ENCODE results near the gene WNK2.

Gene WNK2

DNA sequence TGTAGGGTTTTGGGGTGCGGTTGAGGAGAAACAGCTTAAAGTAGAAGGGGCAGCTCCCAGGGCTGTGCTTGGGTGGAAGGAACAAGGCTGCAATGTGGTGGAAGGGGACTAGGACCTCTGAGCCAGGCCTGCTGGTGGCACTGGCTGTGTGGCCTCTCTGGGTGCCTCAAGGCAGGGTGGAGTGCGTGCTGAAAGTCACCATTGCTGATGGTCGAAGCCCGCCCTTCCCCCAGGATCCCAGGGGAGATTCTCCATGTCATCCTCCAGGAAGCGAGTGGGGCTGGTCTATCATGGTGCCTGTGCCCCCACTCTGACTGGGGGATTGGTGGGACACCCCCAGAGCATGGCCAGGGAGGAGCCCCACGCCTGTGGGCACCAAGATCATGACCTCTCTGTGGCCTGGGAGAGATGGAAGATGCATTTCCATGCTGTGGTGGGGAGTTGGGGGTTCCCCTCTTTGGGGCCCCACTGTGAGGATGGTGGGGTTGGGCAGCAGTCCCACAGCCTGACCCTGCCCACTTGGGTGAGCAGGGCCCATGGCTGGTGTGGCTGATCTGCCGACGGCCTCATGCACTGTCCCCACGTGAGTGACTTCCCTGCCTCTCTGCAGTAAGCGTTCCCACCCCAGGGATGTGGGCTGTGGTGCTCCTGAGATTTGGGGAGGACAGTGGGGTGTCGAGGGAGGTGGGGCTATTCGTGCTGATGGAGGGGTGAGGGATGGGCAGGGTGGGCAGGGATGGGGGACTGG, 25.8 kb downstream of the WNK2 start:
- H2AFZ ChIP-seq (ENCODE audit: low read depth, low read length): no peak overlapping the region
- no peak overlapping the region for H2BK120ac ChIP-seq (ENCODE audit: low read depth, low read length)
- H2BK12ac ChIP-seq (ENCODE audit: low read length in 2 of 2): no peak overlapping the region
- H3K36me3 ChIP-seq (ENCODE audit: control insufficient read depth in 1 of 2, insufficient read depth in 2 of 2, low read depth in 1 of 2, low read length in 2 of 2): no peaks in the 10 kb centered on the region
- no peaks in the 10 kb centered on the region for H3K4me1 ChIP-seq (ENCODE audit: control insufficient read depth, insufficient read depth, low read depth, low read length)
- H3K14ac ChIP-seq (ENCODE audit: low read length in 2 of 2): no peak overlapping the region
- no peak overlapping the region for H3K9ac ChIP-seq (ENCODE audit: low read length)
- H3K4ac ChIP-seq (ENCODE audit: low read depth in 1 of 2, low read length in 2 of 2): no peak overlapping the region
- no peak overlapping the region for H3K4me3 ChIP-seq (ENCODE audit: insufficient read depth in 1 of 2, low read depth in 1 of 2, low read length in 2 of 2)
- H2BK5ac ChIP-seq (ENCODE audit: low read depth, low read length, poor library complexity, severe bottlenecking): no peak overlapping the region
- no peak overlapping the region for H3K23ac ChIP-seq (ENCODE audit: low read length in 2 of 2)
- no peak overlapping the region for H3K18ac ChIP-seq (ENCODE audit: low read depth in 1 of 2, low read length in 2 of 2)
- no peak overlapping the region for H2AK5ac ChIP-seq (ENCODE audit: low read length, severe bottlenecking)
- H3K27ac ChIP-seq (ENCODE audit: low read length, poor library complexity, severe bottlenecking): no peak overlapping the region
- WGBS: 77% methylated on average over 12 of the region's 12 CpGs
- H4K91ac ChIP-seq (ENCODE audit: low read length): no peak overlapping the region
- H3K9me3 ChIP-seq (ENCODE audit: control insufficient read depth, low read length): peaks cover 2% of the 10 kb centered on the region
- peaks cover 0 to 12% of the 10 kb centered on the region in 2 experiments for H3K27me3 ChIP-seq (ENCODE audit: control insufficient read depth in 1 of 2, insufficient read depth in 1 of 2, low read length in 2 of 2)
- no peak overlapping the region for H3K4me2 ChIP-seq (ENCODE audit: low read length, poor library complexity, severe bottlenecking)
- DNase-seq: no peak
- H4K8ac ChIP-seq (ENCODE audit: low read length): no peak overlapping the region
- H2BK15ac ChIP-seq (ENCODE audit: low read depth, poor library complexity, severe bottlenecking): no peak overlapping the region
- H3K79me1 ChIP-seq (replicated peaks; ENCODE audit: low read length, poor library complexity, severe bottlenecking): no peaks in the 10 kb centered on the region

DNA sequence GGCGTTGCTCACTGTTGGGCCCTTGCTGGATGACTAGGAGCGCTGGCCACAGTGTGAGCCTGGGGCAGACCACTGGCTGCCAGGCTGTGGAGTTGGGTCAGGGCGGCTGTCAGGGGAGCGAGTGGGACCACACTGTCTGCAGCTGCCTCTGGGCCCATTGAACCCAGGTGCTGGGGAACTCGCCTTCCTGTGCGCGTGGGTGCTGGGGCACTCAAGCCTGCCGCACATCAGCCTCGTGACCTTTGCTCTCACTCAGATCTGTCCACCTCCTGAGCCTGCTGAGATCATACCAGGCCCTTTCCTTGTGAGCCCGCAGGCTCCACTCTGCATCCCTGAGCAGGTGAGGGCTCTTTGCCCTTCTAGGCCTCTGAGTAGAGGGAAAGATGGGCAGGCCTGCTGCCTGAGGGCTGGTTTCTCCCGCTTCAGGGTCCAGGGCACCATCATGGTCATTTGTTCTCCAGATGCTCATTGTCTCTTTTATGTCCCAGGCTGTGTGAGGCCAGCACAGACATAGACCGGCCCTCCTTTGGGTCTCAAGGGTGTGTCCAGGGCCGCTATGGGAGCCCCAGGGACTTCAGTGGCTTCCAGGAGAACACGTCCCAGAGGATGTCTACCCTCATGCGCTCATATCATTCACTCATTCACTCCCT, 26.5 kb downstream of the WNK2 start:
- H3K9me3 ChIP-seq (ENCODE audit: control insufficient read depth, low read length): peaks cover 5% of the 10 kb centered on the region
- no peak overlapping the region for H3K18ac ChIP-seq (ENCODE audit: low read depth in 1 of 2, low read length in 2 of 2)
- H2AFZ ChIP-seq (ENCODE audit: low read depth, low read length): no peak overlapping the region
- H2BK15ac ChIP-seq (ENCODE audit: low read depth, poor library complexity, severe bottlenecking): no peak overlapping the region
- no peak overlapping the region for H3K9ac ChIP-seq (ENCODE audit: low read length)
- no peak overlapping the region for H2BK120ac ChIP-seq (ENCODE audit: low read depth, low read length)
- no peak overlapping the region for H4K91ac ChIP-seq (ENCODE audit: low read length)
- no peak overlapping the region for H2BK5ac ChIP-seq (ENCODE audit: low read depth, low read length, poor library complexity, severe bottlenecking)
- no peak overlapping the region for H3K4me2 ChIP-seq (ENCODE audit: low read length, poor library complexity, severe bottlenecking)
- H3K36me3 ChIP-seq (ENCODE audit: control insufficient read depth in 1 of 2, insufficient read depth in 2 of 2, low read depth in 1 of 2, low read length in 2 of 2): no peaks in the 10 kb centered on the region
- H3K27ac ChIP-seq (ENCODE audit: low read length, poor library complexity, severe bottlenecking): no peak overlapping the region
- no peak overlapping the region for H3K4me3 ChIP-seq (ENCODE audit: insufficient read depth in 1 of 2, low read depth in 1 of 2, low read length in 2 of 2)
- no peak overlapping the region for H4K8ac ChIP-seq (ENCODE audit: low read length)
- no peak overlapping the region for H3K14ac ChIP-seq (ENCODE audit: low read length in 2 of 2)
- H2AK5ac ChIP-seq (ENCODE audit: low read length, severe bottlenecking): no peak overlapping the region
- no peak overlapping the region for H2BK12ac ChIP-seq (ENCODE audit: low read length in 2 of 2)
- H3K4me1 ChIP-seq (ENCODE audit: control insufficient read depth, insufficient read depth, low read depth, low read length): no peaks in the 10 kb centered on the region
- WGBS: 94% methylated on average over 15 of the region's 15 CpGs
- no peaks in the 10 kb centered on the region for H3K79me1 ChIP-seq (replicated peaks; ENCODE audit: low read length, poor library complexity, severe bottlenecking)
- H3K4ac ChIP-seq (ENCODE audit: low read depth in 1 of 2, low read length in 2 of 2): no peak overlapping the region
- H3K27me3 ChIP-seq (ENCODE audit: control insufficient read depth in 1 of 2, insufficient read depth in 1 of 2, low read length in 2 of 2): peaks cover 0 to 5% of the 10 kb centered on the region in 2 experiments
- no peak overlapping the region for H3K23ac ChIP-seq (ENCODE audit: low read length in 2 of 2)
- no peak for DNase-seq

DNA sequence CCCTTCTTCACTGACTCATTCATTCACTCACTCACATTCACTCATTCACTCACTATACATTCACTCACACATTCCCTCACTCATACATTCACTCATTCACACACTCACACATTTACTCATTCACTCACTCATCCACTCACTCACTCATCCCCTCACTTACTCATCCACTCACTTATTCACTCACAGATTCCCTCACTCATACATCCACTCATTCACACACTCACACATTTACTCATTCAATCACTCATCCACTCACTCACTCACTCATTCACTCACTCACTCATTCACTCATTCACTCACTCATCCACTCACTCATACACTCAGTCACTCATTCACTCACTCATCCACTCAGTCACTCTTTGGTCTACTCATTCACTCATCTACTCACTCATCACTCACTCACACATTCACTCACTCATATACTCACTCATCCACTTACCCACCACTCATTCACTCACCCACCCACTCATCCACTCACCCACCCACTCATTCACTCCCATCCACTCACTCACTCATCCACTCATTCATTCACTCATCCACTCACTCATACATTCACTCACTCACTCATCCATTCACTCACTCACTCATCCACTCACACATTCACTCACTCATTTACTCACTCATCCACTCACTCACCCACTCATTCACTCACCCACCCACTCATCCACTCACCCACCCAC, 27.2 kb downstream of the WNK2 start:
- no peak overlapping the region for H3K4ac ChIP-seq (ENCODE audit: low read depth in 1 of 2, low read length in 2 of 2)
- no peak for DNase-seq
- H3K9ac ChIP-seq (ENCODE audit: low read length): no peak overlapping the region

DNA sequence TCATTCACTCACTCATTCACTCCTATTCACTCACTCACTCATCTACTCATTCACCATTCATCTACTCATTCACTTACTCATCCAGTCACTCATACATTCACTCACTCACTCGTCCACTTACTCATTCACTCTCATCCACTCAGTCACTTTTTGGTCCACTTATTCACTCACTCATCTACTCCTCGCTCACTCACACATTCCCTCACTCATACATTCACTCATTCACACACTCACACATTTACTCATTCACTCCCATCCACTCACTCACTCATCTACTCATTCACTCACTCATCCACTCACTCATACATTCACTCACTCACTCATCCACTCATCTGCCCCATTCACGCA, 27.7 kb downstream of the WNK2 start:
- WGBS: 78% methylated on average over 3 of the region's 3 CpGs
- DNase-seq: no peak

More for the DNA sequence above, 27.2 kb downstream of the WNK2 start:
- H2BK12ac ChIP-seq (ENCODE audit: low read length in 2 of 2): no peak overlapping the region
- H3K27ac ChIP-seq (ENCODE audit: low read length, poor library complexity, severe bottlenecking): no peak overlapping the region
- no peak overlapping the region for H3K23ac ChIP-seq (ENCODE audit: low read length in 2 of 2)
- no peak overlapping the region for H2AFZ ChIP-seq (ENCODE audit: low read depth, low read length)
- H3K14ac ChIP-seq (ENCODE audit: low read length in 2 of 2): no peak overlapping the region
- H4K91ac ChIP-seq (ENCODE audit: low read length): no peak overlapping the region
- H2BK15ac ChIP-seq (ENCODE audit: low read depth, poor library complexity, severe bottlenecking): no peak overlapping the region
- no peaks in the 10 kb centered on the region for H3K4me1 ChIP-seq (ENCODE audit: control insufficient read depth, insufficient read depth, low read depth, low read length)
- H3K36me3 ChIP-seq (ENCODE audit: control insufficient read depth in 1 of 2, insufficient read depth in 2 of 2, low read depth in 1 of 2, low read length in 2 of 2): no peaks in the 10 kb centered on the region
- no peak overlapping the region for H2BK120ac ChIP-seq (ENCODE audit: low read depth, low read length)
- peaks cover 12% of the 10 kb centered on the region for H3K9me3 ChIP-seq (ENCODE audit: control insufficient read depth, low read length)
- H3K79me1 ChIP-seq (replicated peaks; ENCODE audit: low read length, poor library complexity, severe bottlenecking): no peaks in the 10 kb centered on the region
- H2AK5ac ChIP-seq (ENCODE audit: low read length, severe bottlenecking): no peak overlapping the region
- H3K18ac ChIP-seq (ENCODE audit: low read depth in 1 of 2, low read length in 2 of 2): no peak overlapping the region
- H3K27me3 ChIP-seq (ENCODE audit: control insufficient read depth in 1 of 2, insufficient read depth in 1 of 2, low read length in 2 of 2): no peaks in the 10 kb centered on the region
- no peak overlapping the region for H3K4me2 ChIP-seq (ENCODE audit: low read length, poor library complexity, severe bottlenecking)
- H4K8ac ChIP-seq (ENCODE audit: low read length): no peak overlapping the region
- no peak overlapping the region for H3K4me3 ChIP-seq (ENCODE audit: insufficient read depth in 1 of 2, low read depth in 1 of 2, low read length in 2 of 2)
- no peak overlapping the region for H2BK5ac ChIP-seq (ENCODE audit: low read depth, low read length, poor library complexity, severe bottlenecking)

More for the DNA sequence above, 27.7 kb downstream of the WNK2 start:
- Histone ChIP-seq H3K4me2 (ENCODE audit: low read length, poor library complexity, severe bottlenecking) (no peak overlapping the region), H3K27ac (ENCODE audit: low read length, poor library complexity, severe bottlenecking) (no peak overlapping the region), H2BK15ac (ENCODE audit: low read depth, poor library complexity, severe bottlenecking) (no peak overlapping the region), H3K27me3 (ENCODE audit: control insufficient read depth in 1 of 2, insufficient read depth in 1 of 2, low read length in 2 of 2) (no peaks in the 10 kb centered on the region), H3K4me3 (ENCODE audit: insufficient read depth in 1 of 2, low read depth in 1 of 2, low read length in 2 of 2) (no peak overlapping the region), H2AFZ (ENCODE audit: low read depth, low read length) (no peak overlapping the region), H3K4me1 (ENCODE audit: control insufficient read depth, insufficient read depth, low read depth, low read length) (no peaks in the 10 kb centered on the region), H3K18ac (ENCODE audit: low read depth in 1 of 2, low read length in 2 of 2) (no peak overlapping the region), H2AK5ac (ENCODE audit: low read length, severe bottlenecking) (no peak overlapping the region), H3K36me3 (ENCODE audit: control insufficient read depth in 1 of 2, insufficient read depth in 2 of 2, low read depth in 1 of 2, low read length in 2 of 2) (no peaks in the 10 kb centered on the region), H3K14ac (ENCODE audit: low read length in 2 of 2) (no peak overlapping the region), H3K23ac (ENCODE audit: low read length in 2 of 2) (no peak overlapping the region), H2BK120ac (ENCODE audit: low read depth, low read length) (no peak overlapping the region), H2BK5ac (ENCODE audit: low read depth, low read length, poor library complexity, severe bottlenecking) (no peak overlapping the region), H4K8ac (ENCODE audit: low read length) (no peak overlapping the region), H3K9ac (ENCODE audit: low read length) (no peak overlapping the region), H4K91ac (ENCODE audit: low read length) (no peak overlapping the region), H3K9me3 (ENCODE audit: control insufficient read depth, low read length) (peaks cover 14% of the 10 kb centered on the region), H2BK12ac (ENCODE audit: low read length in 2 of 2) (no peak overlapping the region), H3K4ac (ENCODE audit: low read depth in 1 of 2, low read length in 2 of 2) (no peak overlapping the region), H3K79me1 (replicated peaks; ENCODE audit: low read length, poor library complexity, severe bottlenecking) (no peaks in the 10 kb centered on the region)
